ENCODE data around the gene EEA1. TPM values are rescaled to one million over a fixed set of nuclear protein-coding genes. Genes with fewer than 3 reads are reported as not detected.

EEA1 gene
- total and polyA plus RNA-seq, 10 of the 15 experiments (the other 5 are each of a cell fraction or from before 2014, with no cell fraction given): 5.5 to 40.3 (median 13.5) TPM

- TF ChIP-seq, protein P1, sequence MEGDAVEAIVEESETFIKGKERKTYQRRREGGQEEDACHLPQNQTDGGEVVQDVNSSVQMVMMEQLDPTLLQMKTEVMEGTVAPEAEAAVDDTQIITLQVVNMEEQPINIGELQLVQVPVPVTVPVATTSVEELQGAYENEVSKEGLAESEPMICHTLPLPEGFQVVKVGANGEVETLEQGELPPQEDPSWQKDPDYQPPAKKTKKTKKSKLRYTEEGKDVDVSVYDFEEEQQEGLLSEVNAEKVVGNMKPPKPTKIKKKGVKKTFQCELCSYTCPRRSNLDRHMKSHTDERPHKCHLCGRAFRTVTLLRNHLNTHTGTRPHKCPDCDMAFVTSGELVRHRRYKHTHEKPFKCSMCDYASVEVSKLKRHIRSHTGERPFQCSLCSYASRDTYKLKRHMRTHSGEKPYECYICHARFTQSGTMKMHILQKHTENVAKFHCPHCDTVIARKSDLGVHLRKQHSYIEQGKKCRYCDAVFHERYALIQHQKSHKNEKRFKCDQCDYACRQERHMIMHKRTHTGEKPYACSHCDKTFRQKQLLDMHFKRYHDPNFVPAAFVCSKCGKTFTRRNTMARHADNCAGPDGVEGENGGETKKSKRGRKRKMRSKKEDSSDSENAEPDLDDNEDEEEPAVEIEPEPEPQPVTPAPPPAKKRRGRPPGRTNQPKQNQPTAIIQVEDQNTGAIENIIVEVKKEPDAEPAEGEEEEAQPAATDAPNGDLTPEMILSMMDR (IDR thresholded peaks at IDR 0.05 in 2 of 3, conservative IDR thresholded peaks at IDR 0.05 in 1 of 3; ENCODE audit: control insufficient read depth in 2 of 3, extremely low read depth in 1 of 3, insufficient read depth in 1 of 3, low read depth in 3 of 3, low read length in 3 of 3): no peak
- TF ChIP-seq ATF7 (IDR thresholded peaks at IDR 0.05; ENCODE audit: low read depth) (no peak), SPI1 (IDR thresholded peaks at IDR 0.05; ENCODE audit: borderline replicate concordance, insufficient read depth, low read depth, low read length) (no peak), ETV6 (conservative IDR thresholded peaks at IDR 0.05 in 1 of 2, IDR thresholded peaks at IDR 0.05 in 1 of 2; ENCODE audit: borderline replicate concordance in 1 of 2, low read depth in 1 of 2) (no peak)
These were observed 80.4 kb downstream of the EEA1 start (continued) for GRCh38 chr12:92848740-92849139.

- TF ChIP-seq, protein P2, sequence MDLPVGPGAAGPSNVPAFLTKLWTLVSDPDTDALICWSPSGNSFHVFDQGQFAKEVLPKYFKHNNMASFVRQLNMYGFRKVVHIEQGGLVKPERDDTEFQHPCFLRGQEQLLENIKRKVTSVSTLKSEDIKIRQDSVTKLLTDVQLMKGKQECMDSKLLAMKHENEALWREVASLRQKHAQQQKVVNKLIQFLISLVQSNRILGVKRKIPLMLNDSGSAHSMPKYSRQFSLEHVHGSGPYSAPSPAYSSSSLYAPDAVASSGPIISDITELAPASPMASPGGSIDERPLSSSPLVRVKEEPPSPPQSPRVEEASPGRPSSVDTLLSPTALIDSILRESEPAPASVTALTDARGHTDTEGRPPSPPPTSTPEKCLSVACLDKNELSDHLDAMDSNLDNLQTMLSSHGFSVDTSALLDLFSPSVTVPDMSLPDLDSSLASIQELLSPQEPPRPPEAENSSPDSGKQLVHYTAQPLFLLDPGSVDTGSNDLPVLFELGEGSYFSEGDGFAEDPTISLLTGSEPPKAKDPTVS (IDR thresholded peaks at IDR 0.05; ENCODE audit: low read depth, low read length): no peak
- no peak for TF ChIP-seq RAD21 (IDR thresholded peaks at IDR 0.05; ENCODE audit: insufficient read depth, low read depth, low read length)
- no peak for TF ChIP-seq SMARCA5 (IDR thresholded peaks at IDR 0.05)
- TF ChIP-seq MYB (IDR thresholded peaks at IDR 0.05; ENCODE audit: borderline replicate concordance, low read depth, low read length): no peak
- no peak for TF ChIP-seq YY1 (IDR thresholded peaks at IDR 0.05; ENCODE audit: low read depth, low read length)
- TF ChIP-seq ZNF207 (IDR thresholded peaks at IDR 0.05; ENCODE audit: borderline replicate concordance): no peak
- TF ChIP-seq HDAC2 (IDR thresholded peaks at IDR 0.05): no peak
- no peak for TF ChIP-seq WRNIP1 (IDR thresholded peaks at IDR 0.05; ENCODE audit: borderline replicate concordance, low read depth, low read length)
- TF ChIP-seq ZZZ3 (IDR thresholded peaks at IDR 0.05; ENCODE audit: control insufficient read depth, insufficient read length, low read depth): no peak
- no peak for TF ChIP-seq POLR2AphosphoS2 (IDR thresholded peaks at IDR 0.05; ENCODE audit: low read depth, low read length)
These were observed 81.7 kb downstream of the EEA1 start for GRCh38 chr12:92847368-92847767.

More at GRCh38 chr12:92847368-92847767, 81.7 kb downstream of the EEA1 start:
- POLR2A ChIA-PET: interaction anchor here (0.7 to 1.0 kb wide), 3 partner anchors 9 to 15 kb away, joined by 3 read pairs; no protein-coding TSS in a partner anchor
- no peak for ATAC-seq
- CTCF ChIA-PET: interaction anchor here (1.4 to 1.9 kb wide), 5 partner anchors 10 to 87 kb away, joined by 3 to 9 read pairs (median 4); no protein-coding TSS in a partner anchor
- no peak overlapping the region for H2AFZ ChIP-seq (ENCODE audit: control insufficient read depth, low read depth, low read length)
- no peaks in the 10 kb centered on the region for H4K20me1 ChIP-seq (ENCODE audit: control insufficient read depth, insufficient read depth)
- FAIRE-seq: no peak
- no peak overlapping the region for H3K27ac ChIP-seq (ENCODE audit: control insufficient read depth, insufficient read depth)
- peaks cover 0 to 13% of the 10 kb centered on the region in 2 experiments; a peak in 2 of 4 replicates for H3K36me3 ChIP-seq (ENCODE audit: control insufficient read depth in 2 of 2, insufficient read depth in 2 of 2, low read length in 1 of 2)
- SMC1A ChIA-PET (ENCODE audit: uncharacterized antibody, unreplicated experiment): interaction anchor here (0.6 to 1.2 kb wide), 2 partner anchors 20 to 80 kb away, joined by 3 to 4 read pairs; no protein-coding TSS in a partner anchor
- no peak overlapping the region for H3K9ac ChIP-seq (ENCODE audit: control insufficient read depth, insufficient read depth, low read length)
- H3K27me3 ChIP-seq (replicated peaks in 1 of 2; ENCODE audit: control insufficient read depth in 2 of 2, insufficient read depth in 2 of 2, low read length in 1 of 2): no peaks in the 10 kb centered on the region
- no peaks in the 10 kb centered on the region for H3K79me2 ChIP-seq (ENCODE audit: control insufficient read depth, insufficient read depth, low read length)
- BruUV-seq (replicated peaks): no TSS peak
- 94% methylated on average over 1 of the region's 1 CpG for WGBS (ENCODE audit: insufficient coverage, insufficient replicate concordance, low lambda C conversion rate, missing lambda C conversion rate)
- H3K4me2 ChIP-seq (ENCODE audit: control insufficient read depth, insufficient read depth): no peak overlapping the region
- H3K4me3 ChIP-seq: no peak overlapping the region
- in situ Hi-C loops (cut with MboI): no loop called here
- no peaks in the 10 kb centered on the region for H3K4me1 ChIP-seq (ENCODE audit: control insufficient read depth, insufficient read depth, low read length)
- H3K9me3 ChIP-seq (replicated peaks; ENCODE audit: control insufficient read depth, insufficient read depth, low read length): no peaks in the 10 kb centered on the region
- intact Hi-C loops (cut with micrococcal nuclease; ENCODE audit: unreplicated experiment): no loop called here
- RAD21 ChIA-PET (ENCODE audit: unreplicated experiment): interaction anchor here (1.0 kb wide), 2 partner anchors 9 to 79 kb away, joined by 3 read pairs; no protein-coding TSS in a partner anchor
- DNase-seq (ENCODE audit: low read depth, low spot score): no peak
